HCT116 (cell line): Measurements from ENCODE around the gene WNT3A.

ENCODE experiments used
- ATF3 ChIP-seq: IDR thresholded peaks from 2 replicates; pipeline ENCODE4 v1.6.1; 2012
- CEBPB ChIP-seq: IDR thresholded peaks from 2 replicates; pipeline ENCODE4 v1.6.1; 2012; ENCODE audit warnings: low read depth
- CTCF ChIP-seq, 3 experiments: fragments of 200-600 bp in 1 of 3; sonication (generic) in 1 of 3; IDR thresholded peaks in 2 of 3; conservative IDR thresholded peaks in 1 of 3; 2 replicates each; pipeline ENCODE4 v1.5.1; 2012 to 2017; ENCODE audit warnings: low read depth in 2 of 3, low read length in 2 of 3, antibody characterized with exemption in 1 of 3, borderline replicate concordance in 1 of 3, control low read depth in 1 of 3, mild to moderate bottlenecking in 1 of 3, mixed read lengths in 1 of 3, mixed run types in 1 of 3, moderate library complexity in 1 of 3; ENCODE audit not compliant: insufficient read depth in 1 of 3
- MAX ChIP-seq: IDR thresholded peaks from 2 replicates; pipeline ENCODE4 v1.6.1; 2012
- POLR2A ChIP-seq: IDR thresholded peaks from 2 replicates; pipeline ENCODE4 v1.7.0; 2011; ENCODE audit warnings: borderline replicate concordance; ENCODE audit not compliant: insufficient read depth, insufficient read length; ENCODE audit errors: extremely low read depth
- YY1 ChIP-seq: IDR thresholded peaks from 2 replicates; pipeline ENCODE4 v1.6.1; 2011; ENCODE audit warnings: low read length, low read depth, moderate library complexity, mild to moderate bottlenecking; ENCODE audit not compliant: insufficient replicate concordance; ENCODE audit errors: extremely low read depth

- TF ChIP-seq CTCF (IDR thresholded peaks at IDR 0.05 in 2 of 3, conservative IDR thresholded peaks at IDR 0.05 in 1 of 3; ENCODE audit: borderline replicate concordance in 1 of 3, insufficient read depth in 1 of 3, low read depth in 2 of 3, low read length in 2 of 3) (no peak), CEBPB (no peak), ATF3 (no peak), POLR2A (no peak), YY1 (no peak), MAX (no peak)
Observed at GRCh38 chr1:228000836-228001563, 5.8 kb upstream of the WNT3A start.
